Panc1 (cell line): ENCODE results near the gene AKAP13. TPM values are rescaled to one million over a fixed set of nuclear protein-coding genes. Genes with fewer than 3 reads are reported as not detected.

Experiments
- ATAC-seq: fragments of 200-7000 bp; cut with Tn5 transposase; 2 replicates; pipeline ENCODE4 v1.9.1; 2020; ENCODE audit warnings: mild to moderate bottlenecking, moderate library complexity
- BruUV-seq: library from RNA; stranded (reverse); fragments of 400-500 nt; replicated peaks from 2 replicates; lab custom pipeline; 2021; lab: Mats Ljungman, UMichigan
- CTCF ChIA-PET: fragments of 300-600 bp; sonication (Branson Sonifier 250); formaldehyde crosslinking; loops from one replicate; lab custom pipeline; 2022; ENCODE audit warnings: antibody characterized with exemption; lab: Charles Lee
- POLR2A ChIA-PET: fragments of 300-600 bp; sonication (Branson Sonifier 250); formaldehyde crosslinking; loops from one replicate; lab custom pipeline; 2022; ENCODE audit warnings: antibody characterized with exemption; lab: Charles Lee
- DNase-seq: peaks from one replicate; pipeline ENCODE4 v3.0.0-alpha.2; 2010; ENCODE audit warnings: low read depth, low spot score
- H3K27ac ChIP-seq: 2 replicates; pipeline ENCODE4 v1.5.1; 2011; ENCODE audit warnings: mild to moderate bottlenecking, low read length, inconsistent platforms
- H3K27me3 ChIP-seq: fragments of 200-500 bp; sonication (Bioruptor generic); 2 replicates; pipeline ENCODE4 v1.6.0; 2014; ENCODE audit warnings: low read length, inconsistent platforms; ENCODE audit not compliant: control insufficient read depth, insufficient read depth
- H3K36me3 ChIP-seq: fragments of 200-500 bp; sonication (Bioruptor generic); 2 replicates; pipeline ENCODE4 v1.5.1; 2014; ENCODE audit warnings: inconsistent platforms, mild to moderate bottlenecking, low read length, moderate library complexity; ENCODE audit not compliant: control insufficient read depth, insufficient read depth
- H3K4me1 ChIP-seq: 2 replicates; pipeline ENCODE4 v1.5.1; 2011; ENCODE audit warnings: inconsistent platforms, mild to moderate bottlenecking, low read length, moderate library complexity; ENCODE audit not compliant: control insufficient read depth, insufficient read depth
- H3K4me3 ChIP-seq, 2 experiments: 2 replicates each; pipeline ENCODE4 v1.5.1; 2011 to 2012; ENCODE audit warnings: low read depth in 2 of 2, low read length in 2 of 2, mild to moderate bottlenecking in 2 of 2, inconsistent platforms in 1 of 2, moderate library complexity in 1 of 2
- H3K9me3 ChIP-seq: fragments of 200-500 bp; sonication (Bioruptor generic); 2 replicates; pipeline ENCODE4 v1.5.1; 2014; ENCODE audit warnings: low read depth, mild to moderate bottlenecking, inconsistent platforms, low read length, moderate library complexity; ENCODE audit not compliant: control insufficient read depth, insufficient read depth
- POLR2AphosphoS5 ChIP-seq: IDR thresholded peaks from 2 replicates; pipeline ENCODE4 v1.6.1; 2012; ENCODE audit warnings: mild to moderate bottlenecking, low read depth, low read length, moderate library complexity
- SIN3A ChIP-seq: IDR thresholded peaks from 2 replicates; pipeline ENCODE4 v1.6.1; 2012; ENCODE audit warnings: low read depth, mild to moderate bottlenecking, low read length, moderate library complexity, borderline replicate concordance; ENCODE audit not compliant: insufficient read depth
- TCF7L2 ChIP-seq: IDR thresholded peaks from 2 replicates; pipeline ENCODE4 v1.6.1; 2011; ENCODE audit warnings: mild to moderate bottlenecking, low read depth, low read length, inconsistent platforms
- in situ Hi-C: cut with HindIII; loops from 2 replicates; pipeline ENCODE4 v1.10.0; 2016; ENCODE audit warnings: low sequenced_read_pairs, low pct_unique_long_range_greater_than_20kb
- intact Hi-C: fragments of 100-400 bp; cut with micrococcal nuclease; formaldehyde crosslinking; loops from one replicate; pipeline ENCODE4 v1.10.0; 2022; ENCODE audit not compliant: unreplicated experiment
- total RNA-seq: library from RNA; stranded (reverse); gene quantifications from one replicate; pipeline ENCODE4 v1.2.1, GENCODE V29; 2021; ENCODE audit not compliant: unreplicated experiment
- TF ChIP-seq, protein P1 (sequence below): fragments of 450-650 bp; IDR thresholded peaks from 2 replicates; pipeline ENCODE4 v1.5.1; 2017; ENCODE audit warnings: mild to moderate bottlenecking
- TF ChIP-seq, protein P2 (sequence below), 2 experiments: IDR thresholded peaks; 2 replicates each; pipeline ENCODE4 v1.6.1; 2011 to 2012; ENCODE audit warnings: low read depth in 2 of 2, control low read depth in 1 of 2, low read length in 1 of 2, mild to moderate bottlenecking in 1 of 2, moderate library complexity in 1 of 2; ENCODE audit not compliant: insufficient read depth in 1 of 2

Gene AKAP13
- total RNA-seq, 1 experiment from 2014 or later: 94.2 TPM

DNA sequence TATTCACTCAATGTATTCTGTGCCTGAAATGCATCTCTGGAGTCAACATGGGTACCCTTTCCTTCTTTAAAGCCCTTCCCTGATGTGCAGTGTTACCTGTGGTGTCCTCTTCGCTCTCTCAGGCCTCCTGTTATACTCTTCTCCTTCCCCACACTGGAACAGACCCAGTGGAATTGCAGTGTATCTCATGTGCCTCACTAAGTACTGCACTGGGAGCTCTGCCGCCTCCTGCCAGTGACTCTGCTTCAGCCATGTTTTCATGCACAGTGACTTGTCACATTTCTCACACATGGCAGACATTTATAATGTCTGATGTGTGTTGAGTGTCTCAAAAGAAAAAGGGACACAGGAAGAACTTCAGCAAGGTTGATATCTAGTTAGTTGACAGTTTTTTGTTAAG, 223.3 kb downstream of the AKAP13 start:
- in situ Hi-C loops (no loop called here), intact Hi-C loops (no loop called here)
- Histone ChIP-seq H3K27me3 (no peaks in the 10 kb centered on the region), H3K4me1 (no peaks in the 10 kb centered on the region), H3K27ac (no peak overlapping the region), H3K4me3 (no peak overlapping the region), H3K9me3 (no peaks in the 10 kb centered on the region), H3K36me3 (no peaks in the 10 kb centered on the region)
- BruUV-seq: no TSS peak
- ChIA-PET CTCF (no interaction called here), POLR2A (no interaction called here)
- DNase-seq: no peak
- no peak for ATAC-seq
- TF ChIP-seq SIN3A (no peak), TCF7L2 (no peak), POLR2AphosphoS5 (no peak)
- TF ChIP-seq, protein P1, sequence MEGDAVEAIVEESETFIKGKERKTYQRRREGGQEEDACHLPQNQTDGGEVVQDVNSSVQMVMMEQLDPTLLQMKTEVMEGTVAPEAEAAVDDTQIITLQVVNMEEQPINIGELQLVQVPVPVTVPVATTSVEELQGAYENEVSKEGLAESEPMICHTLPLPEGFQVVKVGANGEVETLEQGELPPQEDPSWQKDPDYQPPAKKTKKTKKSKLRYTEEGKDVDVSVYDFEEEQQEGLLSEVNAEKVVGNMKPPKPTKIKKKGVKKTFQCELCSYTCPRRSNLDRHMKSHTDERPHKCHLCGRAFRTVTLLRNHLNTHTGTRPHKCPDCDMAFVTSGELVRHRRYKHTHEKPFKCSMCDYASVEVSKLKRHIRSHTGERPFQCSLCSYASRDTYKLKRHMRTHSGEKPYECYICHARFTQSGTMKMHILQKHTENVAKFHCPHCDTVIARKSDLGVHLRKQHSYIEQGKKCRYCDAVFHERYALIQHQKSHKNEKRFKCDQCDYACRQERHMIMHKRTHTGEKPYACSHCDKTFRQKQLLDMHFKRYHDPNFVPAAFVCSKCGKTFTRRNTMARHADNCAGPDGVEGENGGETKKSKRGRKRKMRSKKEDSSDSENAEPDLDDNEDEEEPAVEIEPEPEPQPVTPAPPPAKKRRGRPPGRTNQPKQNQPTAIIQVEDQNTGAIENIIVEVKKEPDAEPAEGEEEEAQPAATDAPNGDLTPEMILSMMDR: no peak
- TF ChIP-seq, protein P2, sequence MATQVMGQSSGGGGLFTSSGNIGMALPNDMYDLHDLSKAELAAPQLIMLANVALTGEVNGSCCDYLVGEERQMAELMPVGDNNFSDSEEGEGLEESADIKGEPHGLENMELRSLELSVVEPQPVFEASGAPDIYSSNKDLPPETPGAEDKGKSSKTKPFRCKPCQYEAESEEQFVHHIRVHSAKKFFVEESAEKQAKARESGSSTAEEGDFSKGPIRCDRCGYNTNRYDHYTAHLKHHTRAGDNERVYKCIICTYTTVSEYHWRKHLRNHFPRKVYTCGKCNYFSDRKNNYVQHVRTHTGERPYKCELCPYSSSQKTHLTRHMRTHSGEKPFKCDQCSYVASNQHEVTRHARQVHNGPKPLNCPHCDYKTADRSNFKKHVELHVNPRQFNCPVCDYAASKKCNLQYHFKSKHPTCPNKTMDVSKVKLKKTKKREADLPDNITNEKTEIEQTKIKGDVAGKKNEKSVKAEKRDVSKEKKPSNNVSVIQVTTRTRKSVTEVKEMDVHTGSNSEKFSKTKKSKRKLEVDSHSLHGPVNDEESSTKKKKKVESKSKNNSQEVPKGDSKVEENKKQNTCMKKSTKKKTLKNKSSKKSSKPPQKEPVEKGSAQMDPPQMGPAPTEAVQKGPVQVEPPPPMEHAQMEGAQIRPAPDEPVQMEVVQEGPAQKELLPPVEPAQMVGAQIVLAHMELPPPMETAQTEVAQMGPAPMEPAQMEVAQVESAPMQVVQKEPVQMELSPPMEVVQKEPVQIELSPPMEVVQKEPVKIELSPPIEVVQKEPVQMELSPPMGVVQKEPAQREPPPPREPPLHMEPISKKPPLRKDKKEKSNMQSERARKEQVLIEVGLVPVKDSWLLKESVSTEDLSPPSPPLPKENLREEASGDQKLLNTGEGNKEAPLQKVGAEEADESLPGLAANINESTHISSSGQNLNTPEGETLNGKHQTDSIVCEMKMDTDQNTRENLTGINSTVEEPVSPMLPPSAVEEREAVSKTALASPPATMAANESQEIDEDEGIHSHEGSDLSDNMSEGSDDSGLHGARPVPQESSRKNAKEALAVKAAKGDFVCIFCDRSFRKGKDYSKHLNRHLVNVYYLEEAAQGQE (IDR thresholded peaks at IDR 0.05; ENCODE audit: insufficient read depth in 1 of 2, low read depth in 2 of 2, low read length in 1 of 2): no peak

DNA sequence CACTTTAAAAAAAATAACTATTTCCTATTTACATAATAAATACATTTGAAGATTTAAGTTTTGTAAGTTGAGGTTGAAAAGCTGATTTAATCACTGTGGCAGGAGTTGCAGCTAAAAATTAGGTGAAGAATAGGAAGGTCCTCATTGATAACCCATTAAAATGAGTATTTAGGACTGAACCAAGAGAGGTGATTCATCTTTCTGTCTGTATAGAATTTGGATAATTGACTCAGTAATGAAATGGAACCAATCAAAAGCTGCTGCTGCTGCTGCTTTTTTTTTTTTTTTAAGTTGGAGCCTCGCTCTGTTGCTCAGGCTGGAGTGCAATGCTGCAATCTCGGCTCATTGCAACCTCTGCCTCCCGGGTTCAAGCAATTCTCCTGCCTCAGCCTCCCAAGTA, 223.8 kb downstream of the AKAP13 start:
- in situ Hi-C loops (no loop called here), intact Hi-C loops (no loop called here)
- no peak for DNase-seq
- ATAC-seq: no peak
- Histone ChIP-seq H3K4me1 (no peaks in the 10 kb centered on the region), H3K27ac (no peak overlapping the region), H3K36me3 (no peaks in the 10 kb centered on the region), H3K9me3 (no peaks in the 10 kb centered on the region), H3K27me3 (no peaks in the 10 kb centered on the region), H3K4me3 (no peak overlapping the region)
- TF ChIP-seq, protein P1: no peak
- TF ChIP-seq POLR2AphosphoS5 (no peak), TCF7L2 (no peak), SIN3A (no peak)
- TF ChIP-seq, protein P2 (IDR thresholded peaks at IDR 0.05; ENCODE audit: insufficient read depth in 1 of 2, low read depth in 2 of 2, low read length in 1 of 2): no peak
- ChIA-PET CTCF (no interaction called here), POLR2A (no interaction called here)
- BruUV-seq: no TSS peak
